ENCODE results near the gene CHD8.

The CHD8 gene, protein sequence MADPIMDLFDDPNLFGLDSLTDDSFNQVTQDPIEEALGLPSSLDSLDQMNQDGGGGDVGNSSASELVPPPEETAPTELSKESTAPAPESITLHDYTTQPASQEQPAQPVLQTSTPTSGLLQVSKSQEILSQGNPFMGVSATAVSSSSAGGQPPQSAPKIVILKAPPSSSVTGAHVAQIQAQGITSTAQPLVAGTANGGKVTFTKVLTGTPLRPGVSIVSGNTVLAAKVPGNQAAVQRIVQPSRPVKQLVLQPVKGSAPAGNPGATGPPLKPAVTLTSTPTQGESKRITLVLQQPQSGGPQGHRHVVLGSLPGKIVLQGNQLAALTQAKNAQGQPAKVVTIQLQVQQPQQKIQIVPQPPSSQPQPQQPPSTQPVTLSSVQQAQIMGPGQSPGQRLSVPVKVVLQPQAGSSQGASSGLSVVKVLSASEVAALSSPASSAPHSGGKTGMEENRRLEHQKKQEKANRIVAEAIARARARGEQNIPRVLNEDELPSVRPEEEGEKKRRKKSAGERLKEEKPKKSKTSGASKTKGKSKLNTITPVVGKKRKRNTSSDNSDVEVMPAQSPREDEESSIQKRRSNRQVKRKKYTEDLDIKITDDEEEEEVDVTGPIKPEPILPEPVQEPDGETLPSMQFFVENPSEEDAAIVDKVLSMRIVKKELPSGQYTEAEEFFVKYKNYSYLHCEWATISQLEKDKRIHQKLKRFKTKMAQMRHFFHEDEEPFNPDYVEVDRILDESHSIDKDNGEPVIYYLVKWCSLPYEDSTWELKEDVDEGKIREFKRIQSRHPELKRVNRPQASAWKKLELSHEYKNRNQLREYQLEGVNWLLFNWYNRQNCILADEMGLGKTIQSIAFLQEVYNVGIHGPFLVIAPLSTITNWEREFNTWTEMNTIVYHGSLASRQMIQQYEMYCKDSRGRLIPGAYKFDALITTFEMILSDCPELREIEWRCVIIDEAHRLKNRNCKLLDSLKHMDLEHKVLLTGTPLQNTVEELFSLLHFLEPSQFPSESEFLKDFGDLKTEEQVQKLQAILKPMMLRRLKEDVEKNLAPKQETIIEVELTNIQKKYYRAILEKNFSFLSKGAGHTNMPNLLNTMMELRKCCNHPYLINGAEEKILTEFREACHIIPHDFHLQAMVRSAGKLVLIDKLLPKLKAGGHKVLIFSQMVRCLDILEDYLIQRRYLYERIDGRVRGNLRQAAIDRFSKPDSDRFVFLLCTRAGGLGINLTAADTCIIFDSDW (N-terminal part only)
- long read RNA-seq, donor 1, transcript CHD8-214 (1 exons, 1,146 nt), result major isoform, 16 of 17 reads
- long read RNA-seq, donor 1, partial matches to known transcripts, result 0 of 17 reads
- long read RNA-seq, donor 1, other reads (novel, unspliced or antisense), result 0 of 17 reads
- long read RNA-seq, donor 2, transcript CHD8-214 (1 exons, 1,146 nt), result major isoform, 7 of 7 reads
- long read RNA-seq, donor 2, partial matches to known transcripts, result 0 of 7 reads
- long read RNA-seq, donor 2, other reads (novel, unspliced or antisense), result 0 of 7 reads
- long read RNA-seq, donor 3, transcript CHD8-214 (1 exons, 1,146 nt), result major isoform, 9 of 15 reads
- long read RNA-seq, donor 3, partial matches to known transcripts, result 6 of 15 reads
- long read RNA-seq, donor 3, other reads (novel, unspliced or antisense), result 0 of 15 reads
- long read RNA-seq, donor 4, transcript CHD8-214 (1 exons, 1,146 nt), result major isoform, 22 of 22 reads
- long read RNA-seq, donor 4, partial matches to known transcripts, result 0 of 22 reads
- long read RNA-seq, donor 4, other reads (novel, unspliced or antisense), result 0 of 22 reads
- long read RNA-seq, donor 5, full-length matches to known transcripts, result 17 of 17 reads
- long read RNA-seq, donor 5, partial matches to known transcripts, result 0 of 17 reads
- long read RNA-seq, donor 5, other reads (novel, unspliced or antisense), result 0 of 17 reads
- long read RNA-seq, donor 6, transcript CHD8-214 (1 exons, 1,146 nt), result major isoform, 22 of 27 reads
- long read RNA-seq, donor 6, partial matches to known transcripts, result 5 of 27 reads
- long read RNA-seq, donor 6, other reads (novel, unspliced or antisense), result 0 of 27 reads
- long read RNA-seq, donor 7, result 0 reads
- long read RNA-seq, donor 8, transcript CHD8-214 (1 exons, 1,146 nt), result major isoform, 16 of 16 reads
- long read RNA-seq, donor 8, partial matches to known transcripts, result 0 of 16 reads
- long read RNA-seq, donor 8, other reads (novel, unspliced or antisense), result 0 of 16 reads

DNA sequence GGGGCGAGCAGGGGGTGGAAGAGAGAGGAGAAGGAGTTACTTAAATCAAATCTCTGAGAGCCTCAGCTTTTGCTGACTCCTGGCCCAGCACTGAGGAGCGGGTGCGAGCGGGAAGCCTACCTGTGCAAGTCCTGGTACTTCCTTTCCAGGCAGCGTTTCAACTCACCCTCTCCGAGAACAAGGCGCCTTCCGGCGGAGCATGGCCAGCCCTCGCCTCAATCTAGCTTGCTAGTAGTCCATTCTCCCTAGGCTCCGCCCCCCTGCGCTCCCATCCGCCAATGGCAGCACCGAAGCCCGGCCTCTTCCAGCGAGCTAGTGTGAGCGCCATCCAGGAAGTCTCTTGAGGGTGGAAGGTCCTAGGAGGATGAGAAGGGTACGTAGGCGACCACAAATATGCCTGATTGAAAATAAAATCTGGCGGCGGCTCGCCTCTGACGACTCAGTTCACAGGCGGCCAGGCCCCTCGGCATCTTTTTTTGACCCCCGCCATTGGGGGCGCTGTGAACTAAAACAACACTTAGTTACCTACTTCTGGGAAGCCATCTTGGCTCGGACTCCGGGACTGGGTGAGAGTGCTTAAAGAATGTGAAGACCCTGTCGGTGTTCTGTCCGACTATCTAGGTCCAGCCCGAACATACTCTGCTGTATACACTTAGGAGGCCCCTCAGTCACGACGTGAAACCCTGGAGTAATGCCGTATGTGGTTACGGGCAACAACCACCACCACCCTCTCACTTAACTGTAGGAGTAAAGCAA, at the start of gene CHD8:
Gene CHD8 (minus strand): TSS at position 212 of the 756 bp plus-strand sequence. CDS start 24,480 bp downstream, outside the sequence.
- DNase-seq, result peak; percentile 92

DNA sequence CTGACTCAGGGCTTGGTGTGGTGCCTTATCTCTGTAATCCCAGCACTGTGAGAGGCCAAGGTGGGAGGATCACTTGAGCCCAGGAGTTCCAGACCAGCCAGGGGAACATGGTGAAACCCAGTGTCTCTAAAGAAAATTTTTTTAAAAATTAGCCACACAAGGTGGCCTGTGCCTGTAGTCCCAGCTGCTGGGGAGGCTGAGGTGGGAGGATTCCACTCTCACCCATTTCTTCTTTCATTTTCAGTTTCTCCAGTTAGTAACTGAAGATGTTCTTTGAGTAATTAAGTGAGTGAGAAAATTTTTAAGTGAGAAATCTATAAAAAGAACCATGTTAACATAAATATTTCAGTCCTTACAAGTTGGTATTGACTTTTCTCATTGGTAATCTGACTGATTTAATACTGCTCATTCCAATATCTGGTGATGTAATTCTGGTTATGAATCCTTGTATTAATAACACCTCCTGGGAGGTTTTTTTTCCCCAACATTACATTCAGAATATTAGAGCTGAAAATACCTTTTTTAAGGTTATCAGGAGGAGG, 49.2 kb upstream of the CHD8 start:
- DNase-seq, result no peak

DNA sequence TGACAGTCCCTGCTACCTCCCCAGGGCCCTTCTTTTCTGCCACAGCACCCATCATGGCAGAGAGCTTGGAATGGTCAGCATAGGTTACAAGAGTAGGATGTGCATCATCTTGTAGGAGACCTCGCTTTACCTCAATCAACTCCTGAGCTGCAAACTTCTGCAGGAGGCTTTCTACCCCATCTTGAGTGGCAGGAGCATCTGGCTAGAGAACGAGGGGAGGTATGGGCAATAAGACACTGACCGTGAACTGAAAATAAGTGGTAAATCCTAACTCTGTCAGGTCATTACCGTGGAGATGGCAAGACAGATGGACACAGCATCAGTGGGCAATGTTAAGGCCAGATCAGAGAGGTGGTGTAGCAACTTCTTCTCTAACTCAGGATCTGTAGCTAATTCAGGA, 47.5 kb upstream of the CHD8 start:
- DNase-seq, result no peak

DNA sequence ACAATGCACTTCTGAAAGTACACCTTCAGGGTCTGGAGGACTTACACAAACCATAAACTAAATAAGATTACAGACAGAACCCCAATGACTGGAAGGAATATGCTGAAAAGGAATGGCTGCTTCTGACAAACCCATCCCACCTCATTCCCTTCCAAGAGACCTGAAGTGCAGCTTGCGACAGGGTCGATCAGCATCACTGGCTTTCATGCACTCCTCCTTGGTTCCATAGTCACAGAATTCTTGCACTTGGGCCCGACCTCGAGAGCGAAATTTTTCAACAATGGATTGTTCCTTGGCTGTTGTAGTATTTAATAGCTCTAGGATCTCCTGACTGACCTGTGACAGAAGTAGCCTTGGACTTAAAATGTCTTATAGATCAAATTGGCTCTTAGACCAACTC, 45.6 kb upstream of the CHD8 start:
- DNase-seq, result no peak

DNA sequence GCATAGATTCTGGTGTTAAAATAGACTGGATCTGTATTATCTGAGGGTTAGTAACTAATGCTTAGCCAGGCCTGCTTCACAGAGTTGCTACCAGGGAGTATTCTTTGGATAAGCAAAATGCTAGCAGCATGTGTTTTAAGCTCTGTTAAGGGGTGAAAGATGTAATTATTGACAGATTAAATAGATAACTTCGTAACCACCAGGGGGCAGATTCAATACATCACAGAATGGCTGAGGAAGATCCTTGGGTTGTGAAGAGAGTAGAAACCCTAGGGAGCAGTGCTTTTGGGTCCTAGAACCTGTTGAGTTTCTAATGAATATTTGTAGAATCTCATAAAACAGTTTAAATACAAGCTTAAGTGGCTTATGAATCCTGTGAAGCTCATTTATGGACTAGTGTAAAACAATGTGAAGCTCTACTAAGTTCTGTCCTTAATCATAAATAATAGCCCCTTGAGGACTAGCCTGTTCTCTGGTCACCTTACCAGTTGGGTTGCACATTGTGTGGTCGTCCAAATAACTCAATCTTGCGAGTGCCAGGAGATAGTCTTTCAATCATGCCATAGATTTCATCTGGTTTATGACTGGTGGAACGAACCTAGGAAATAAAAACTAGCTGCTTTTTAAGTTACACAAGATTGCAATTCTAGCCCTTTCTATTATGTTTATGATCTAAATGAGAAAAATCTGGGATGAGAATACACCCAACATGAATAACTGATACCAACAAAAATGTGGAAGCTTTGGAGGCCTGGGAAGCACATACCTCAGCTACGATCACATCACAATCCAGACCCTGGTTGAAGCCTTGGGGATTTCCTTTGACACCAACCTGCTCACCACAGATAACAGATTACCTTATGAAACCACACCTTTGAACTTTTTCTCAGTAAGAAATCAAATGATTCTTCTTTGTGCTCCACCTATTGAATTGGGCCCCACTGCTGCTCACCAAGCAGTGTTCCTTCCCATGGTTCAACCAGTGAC, 42.9 kb upstream of the CHD8 start:
- no peak for DNase-seq

DNA sequence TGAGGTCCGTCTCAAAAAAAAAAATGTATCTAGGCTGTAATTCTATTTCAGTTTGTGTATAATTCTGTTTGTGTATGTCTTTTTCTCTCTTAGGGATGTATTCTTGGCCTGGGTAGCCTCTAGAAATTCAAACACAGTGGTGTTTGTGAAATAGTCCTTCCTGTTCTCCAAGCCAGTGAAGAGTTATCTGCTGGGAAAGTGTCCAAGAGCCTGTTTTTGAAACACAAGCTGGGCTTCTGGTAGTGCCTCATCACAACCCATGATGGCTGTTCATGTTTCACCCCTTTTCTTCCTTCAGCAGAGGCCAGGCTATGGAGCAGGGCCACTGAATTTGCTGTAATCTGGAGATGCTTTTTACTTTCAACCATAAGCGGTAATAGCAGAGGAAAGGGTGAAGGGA, 40.5 kb upstream of the CHD8 start:
- no peak for DNase-seq

DNA sequence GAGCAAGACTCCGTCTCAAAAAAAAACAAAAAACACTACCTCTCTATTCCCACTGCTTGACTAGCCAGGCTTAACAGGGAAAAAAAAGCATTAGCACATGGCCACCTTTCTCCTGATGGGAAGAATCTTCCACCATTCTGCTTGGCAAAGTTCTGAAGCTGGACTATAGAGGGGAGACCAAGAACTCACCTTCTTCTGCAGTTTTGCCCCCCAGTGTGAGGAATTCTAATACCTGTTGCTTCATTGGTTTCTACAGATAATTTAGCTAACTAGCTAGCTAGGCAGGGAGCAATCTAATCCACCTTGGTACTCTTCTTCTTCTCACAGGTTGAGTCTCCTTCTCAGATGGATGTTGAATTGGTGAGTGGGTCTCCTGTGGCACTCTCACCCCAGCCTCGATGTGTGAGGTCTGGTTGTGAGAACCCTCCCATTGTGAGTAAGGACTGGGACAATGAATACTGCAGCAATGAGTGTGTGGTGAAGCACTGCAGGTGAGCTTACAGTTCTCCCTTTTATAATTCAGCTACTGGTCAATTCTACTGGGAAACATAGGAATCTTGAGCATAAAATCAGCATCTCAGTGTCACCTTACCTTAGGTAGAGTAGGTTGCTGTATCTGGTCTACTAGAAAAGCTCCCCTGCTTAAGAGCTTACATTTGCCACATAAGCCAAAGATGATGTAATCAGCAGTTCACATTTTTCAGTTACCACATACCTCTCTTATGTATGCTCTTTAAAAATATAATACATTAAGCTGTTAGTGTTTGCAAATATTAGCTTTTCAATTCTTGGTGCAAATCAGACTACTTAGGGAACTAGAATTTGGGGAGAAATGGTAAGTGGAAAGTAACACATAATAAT, 39.2 kb upstream of the CHD8 start:
- no peak for DNase-seq

DNA sequence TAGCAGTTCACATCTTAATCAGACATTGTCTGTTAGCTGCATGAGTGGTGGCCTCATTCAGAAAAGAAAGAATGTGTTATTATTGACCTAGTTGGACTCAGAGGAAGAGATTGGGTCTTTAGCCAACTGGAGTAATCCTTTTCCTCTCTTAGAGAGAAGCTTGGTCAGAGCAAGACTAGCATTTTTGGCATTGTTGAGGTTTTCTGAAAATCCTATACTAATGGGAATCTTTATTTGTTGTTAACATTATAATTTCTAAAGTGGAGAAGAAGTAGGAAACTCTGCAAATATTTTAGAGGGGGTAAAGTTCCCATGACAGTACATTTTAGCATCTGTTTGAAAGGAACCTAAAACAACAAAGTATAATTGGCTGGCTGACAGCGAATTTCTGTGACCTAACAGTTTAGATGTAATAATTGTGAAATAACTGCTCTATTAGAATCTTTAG, 30.7 kb upstream of the CHD8 start:
- no peak for DNase-seq

DNA sequence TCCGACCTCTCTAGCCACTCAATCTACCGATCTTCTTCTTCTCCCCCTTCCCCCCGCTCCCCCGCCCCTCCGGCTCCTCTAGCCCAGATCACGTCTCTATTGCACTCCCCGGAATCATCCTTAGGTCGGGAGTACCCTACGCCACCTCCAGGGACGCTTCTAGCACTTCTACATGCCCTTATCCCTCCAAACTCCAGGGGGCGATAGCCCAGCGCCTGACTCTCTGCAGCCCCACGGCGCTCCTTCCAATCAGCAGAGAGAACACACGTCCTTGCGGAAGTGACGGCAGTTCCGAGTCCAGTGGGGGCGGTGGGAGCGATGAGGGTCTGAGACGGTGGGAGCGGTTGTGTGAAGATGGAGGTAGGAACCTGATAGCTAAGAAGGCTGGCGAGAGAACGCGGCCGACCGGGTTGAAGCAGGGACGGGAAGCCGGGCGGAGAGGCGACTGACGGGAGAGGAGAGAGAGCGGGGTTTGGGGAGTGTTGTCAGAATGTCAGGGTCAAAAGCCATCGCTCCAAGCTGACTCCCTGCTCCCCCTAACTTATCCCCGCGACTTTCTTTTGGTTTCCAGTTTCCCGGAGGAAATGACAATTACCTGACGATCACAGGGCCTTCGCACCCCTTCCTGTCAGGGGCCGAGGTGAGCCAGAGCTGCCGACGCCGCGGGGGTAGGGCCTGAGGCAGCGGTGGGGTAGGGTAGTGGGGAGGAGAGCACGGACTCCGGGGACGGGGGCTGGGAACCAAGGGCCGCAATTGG, 21.2 kb upstream of the CHD8 start, which contains the start of the genes RAB2B and TOX4:
Gene RAB2B (minus strand): TSS at position 35 of the 757 bp plus-strand sequence. CDS start 87 bp downstream, outside the sequence.
Gene TOX4 (plus strand): TSS at position 271 of the 757 bp plus-strand sequence. CDS start 84 bp downstream, at position 355.
- DNase-seq, result peak; percentile 88

DNA sequence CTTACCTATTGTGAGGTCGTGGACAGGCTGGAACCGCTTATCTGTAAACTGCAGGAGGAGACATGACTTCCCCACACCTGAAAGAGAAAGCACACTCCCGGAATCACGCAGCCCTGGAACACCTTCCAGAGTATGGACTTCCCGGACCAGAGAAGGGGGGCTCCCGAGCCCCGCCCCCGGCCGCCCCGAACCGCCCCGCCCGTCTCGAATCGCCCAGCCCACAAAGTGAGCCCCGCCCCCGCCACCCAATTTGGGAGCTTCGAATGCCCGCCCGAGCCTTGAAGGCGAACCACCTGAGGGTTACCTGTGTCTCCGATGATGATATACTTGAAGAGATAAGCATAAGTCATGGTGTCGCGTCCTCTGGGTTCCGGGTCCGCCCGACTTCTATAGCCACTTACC, 20.6 kb upstream of the CHD8 start:
- DNase-seq, result no peak

DNA sequence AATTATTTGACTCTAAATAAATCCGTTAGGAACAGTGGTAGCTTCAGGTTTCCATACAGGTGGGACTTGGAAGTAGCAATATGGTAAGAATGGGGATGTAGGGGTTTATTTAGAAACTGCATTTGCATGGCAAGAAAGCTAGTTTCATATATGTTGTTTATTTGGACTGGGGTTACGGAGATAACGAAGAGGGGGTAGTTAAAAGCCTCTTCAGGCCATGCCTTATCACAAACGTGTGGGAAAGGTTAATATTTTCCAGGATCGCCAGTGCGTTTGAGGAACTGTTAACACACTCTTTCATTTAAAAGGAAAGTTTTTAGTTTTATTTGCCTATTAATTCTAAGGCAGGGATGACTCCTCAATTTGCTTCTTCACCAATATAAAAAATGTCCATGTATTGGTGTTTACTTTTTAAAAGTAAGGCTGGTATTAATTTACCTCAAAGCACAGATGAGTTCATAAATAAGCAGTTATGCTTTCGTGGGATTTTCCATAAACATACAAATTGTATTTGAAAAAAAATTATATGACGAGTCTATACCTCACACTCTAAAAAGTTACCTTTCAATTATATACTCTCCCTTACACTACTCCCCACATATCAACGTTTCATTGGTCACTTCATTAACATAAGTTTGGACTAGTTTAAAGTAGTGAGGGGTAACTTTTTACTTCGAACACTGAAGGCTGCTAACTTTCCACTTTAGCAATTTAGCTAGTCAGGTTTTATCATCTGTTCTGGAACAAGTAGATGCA, 20.0 kb upstream of the CHD8 start:
- no peak for DNase-seq

DNA sequence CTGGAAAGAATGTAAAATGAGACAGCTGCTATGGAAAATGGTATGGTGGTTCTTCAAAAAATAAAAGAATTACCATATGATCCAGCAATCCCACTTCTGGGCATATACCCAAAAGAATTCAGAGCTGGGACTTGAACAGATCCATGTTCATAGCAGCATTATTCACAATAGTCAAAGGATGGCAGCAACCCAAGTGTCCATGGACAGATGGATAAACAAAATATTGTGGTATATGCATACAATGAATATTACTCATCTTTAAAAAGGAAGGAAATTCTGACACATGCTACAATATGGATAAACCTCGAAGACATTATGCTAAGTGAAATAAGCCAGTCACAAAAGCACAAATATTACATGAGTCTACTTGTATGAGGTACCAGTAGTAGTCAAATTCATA, 11.7 kb upstream of the CHD8 start:
- no peak for DNase-seq

DNA sequence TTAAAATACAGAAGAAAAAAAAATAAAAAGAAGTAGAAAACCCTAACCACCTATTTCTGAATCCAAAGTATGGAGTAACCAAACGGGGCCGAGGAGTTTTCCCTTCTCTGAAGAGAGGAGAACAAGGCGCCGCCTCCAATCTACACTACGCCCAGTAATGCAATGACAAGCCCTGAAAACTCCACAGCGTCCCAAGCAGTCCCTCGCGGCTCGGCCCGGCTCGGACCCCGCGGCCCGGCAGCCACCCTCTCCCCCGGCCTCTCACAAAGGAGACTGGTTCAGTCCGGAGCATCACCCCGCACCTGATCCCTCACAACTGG, 371 bp downstream of the CHD8 start:
- DNase-seq, result peak; percentile 82

DNA sequence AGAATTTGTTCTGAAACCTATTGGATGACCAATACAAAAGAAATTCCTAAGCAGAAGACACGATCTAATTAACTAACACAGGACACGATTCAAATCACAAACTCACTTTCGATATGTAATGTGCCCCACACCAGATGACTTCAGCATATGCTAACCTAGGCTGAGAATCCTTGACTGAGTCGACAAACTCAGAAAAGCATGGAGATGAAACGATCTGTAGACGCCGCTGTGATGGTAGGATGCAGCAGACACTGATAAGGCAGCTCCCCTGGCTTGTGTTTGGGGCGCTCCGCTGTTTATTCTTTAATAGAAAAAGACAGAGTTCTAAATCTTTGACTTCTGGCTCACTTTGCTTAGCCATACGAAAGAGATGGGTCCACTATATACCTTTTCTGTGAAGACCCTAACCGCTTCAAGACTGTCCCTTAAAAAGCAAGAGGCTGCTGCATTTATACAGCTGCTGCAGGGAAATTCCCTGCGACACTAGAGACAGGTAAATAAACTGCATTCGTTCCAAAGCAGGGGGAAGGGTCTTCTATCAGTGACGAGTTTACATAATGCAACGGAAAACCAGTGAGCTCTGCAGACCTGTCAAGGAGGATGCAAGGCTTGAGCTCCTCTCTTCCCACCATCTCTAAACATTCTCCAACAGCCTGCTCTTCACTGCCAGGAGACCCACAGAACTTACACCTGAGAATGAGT, 929 bp downstream of the CHD8 start:
- peak; percentile 32 for DNase-seq

DNA sequence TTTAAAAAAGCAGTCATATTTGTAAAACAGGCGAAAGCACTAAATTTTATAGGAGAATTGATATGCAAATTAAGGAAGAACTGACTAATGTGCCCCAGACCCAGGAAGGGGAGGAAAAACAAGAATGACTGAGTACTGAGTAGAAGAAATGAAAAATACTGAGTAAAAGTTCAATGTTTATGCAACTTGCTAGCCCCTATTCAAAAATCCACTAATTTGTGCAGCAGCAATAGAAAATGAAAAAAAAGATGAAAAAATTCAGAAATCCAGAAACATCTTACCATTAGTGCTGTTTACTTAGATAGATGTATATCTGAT, 6.1 kb downstream of the CHD8 start:
- no peak for DNase-seq
